ENCODE results near the gene DRD3.
A peak's percentile ranks its signal among the peaks of the same experiment; 100 is the strongest.

DRD3 gene

GRCh38 chr3:114176890-114177289 is 2.0 kb downstream of the DRD3 start:
- DNase-seq = no peak

DNA sequence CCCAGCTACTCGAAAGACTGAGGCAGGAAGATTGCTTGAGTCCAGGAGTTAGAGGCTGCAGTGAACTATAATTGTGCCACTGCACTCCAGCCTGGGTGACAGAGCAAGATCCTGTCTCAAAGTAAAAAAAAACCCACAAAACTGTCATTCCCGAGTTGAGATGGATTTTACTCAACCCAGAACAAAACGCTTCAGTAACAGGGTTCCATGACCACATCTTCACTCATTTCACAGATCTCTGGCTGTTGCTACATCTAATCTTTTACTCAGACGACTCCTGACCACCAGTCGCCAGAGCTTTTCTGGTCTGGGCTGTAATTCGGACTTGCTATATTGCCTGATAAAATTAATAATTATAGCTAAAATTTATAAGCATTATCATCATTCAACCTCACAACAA is 2.4 kb downstream of the DRD3 start:
- no peak for DNase-seq

DNA sequence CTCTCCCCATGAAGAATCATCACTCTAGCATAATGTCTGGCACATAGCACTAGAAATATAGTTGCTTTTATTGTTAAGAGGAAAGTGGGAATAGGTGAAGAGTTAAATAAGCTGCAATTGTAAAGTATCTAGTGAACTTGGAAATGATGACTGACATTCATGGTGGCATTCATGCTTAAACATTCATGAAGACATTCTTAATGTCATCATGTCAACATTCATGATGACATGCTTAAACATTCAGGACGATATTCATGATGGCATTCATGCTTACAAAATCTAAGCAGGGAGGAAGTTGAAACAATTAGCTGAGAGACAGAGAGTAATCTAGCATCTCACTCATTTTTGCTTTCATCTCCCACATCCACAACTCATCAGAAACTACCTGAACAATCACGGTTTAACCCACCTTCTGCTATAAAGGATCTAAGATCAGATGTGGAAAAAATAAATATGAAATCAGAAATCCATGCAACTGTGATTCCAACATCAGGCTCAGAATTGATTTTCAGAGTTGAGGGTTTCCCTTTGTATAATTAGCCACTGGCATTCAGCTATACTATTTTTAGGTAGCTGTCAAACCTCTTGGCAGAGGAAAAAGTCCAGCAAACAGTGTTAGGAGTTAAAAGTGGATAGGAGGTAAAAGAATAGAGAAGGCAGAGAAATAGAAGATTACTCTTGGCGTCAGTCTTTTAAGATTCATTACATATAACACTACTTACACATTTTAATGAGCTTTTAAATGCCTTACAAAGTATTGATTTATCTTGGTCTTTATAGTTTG is 3.5 kb downstream of the DRD3 start:
- DNase-seq = no peak

DNA sequence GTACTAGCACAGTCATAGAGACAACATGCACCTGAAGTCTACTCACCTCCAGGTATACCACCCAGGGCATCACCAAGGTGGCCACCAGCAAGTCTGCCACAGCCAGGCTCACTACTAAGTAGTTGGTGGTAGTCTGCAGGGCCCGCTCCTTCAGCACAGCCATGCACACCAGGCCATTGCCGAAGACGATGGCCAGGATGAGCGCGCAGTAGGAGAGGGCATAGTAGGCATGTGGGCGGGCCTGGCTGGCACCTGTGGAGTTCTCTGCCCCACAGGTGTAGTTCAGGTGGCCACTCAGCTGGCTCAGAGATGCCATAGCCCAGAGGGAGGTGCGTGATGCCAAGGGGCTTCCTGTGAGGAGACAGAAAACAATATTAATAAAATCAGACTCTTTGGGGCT is 7.2 kb downstream of the DRD3 start:
- DNase-seq = no peak

- no peak for DNase-seq
These were observed 10.7 kb downstream of the DRD3 start for GRCh38 chr3:114168150-114168549.

- DNase-seq = no peak
These were observed 21.5 kb downstream of the DRD3 start for GRCh38 chr3:114157321-114157720.

DNA sequence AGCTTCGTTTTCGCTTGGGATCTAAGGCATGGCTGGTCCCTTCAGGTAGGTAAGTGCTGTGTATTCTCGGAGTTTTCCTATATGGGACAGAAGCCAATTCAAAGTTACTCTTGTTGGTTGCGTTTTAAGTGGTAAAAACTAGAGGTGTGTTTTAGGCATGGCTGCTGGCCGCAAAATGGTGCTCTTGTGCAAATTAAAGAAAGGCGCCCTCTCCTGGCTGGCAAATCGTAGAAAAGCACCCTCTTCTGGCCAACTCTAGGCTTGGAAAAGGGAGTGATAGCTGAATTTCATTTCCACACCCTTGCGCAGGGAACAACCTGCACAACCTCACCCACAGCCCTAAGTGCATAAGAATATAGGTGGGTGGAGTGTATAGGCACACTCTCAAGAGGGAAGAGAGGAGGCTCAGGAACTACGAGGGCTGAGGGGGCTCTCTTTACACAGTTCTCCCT is 23.5 kb downstream of the DRD3 start:
- no peak for DNase-seq

DNA sequence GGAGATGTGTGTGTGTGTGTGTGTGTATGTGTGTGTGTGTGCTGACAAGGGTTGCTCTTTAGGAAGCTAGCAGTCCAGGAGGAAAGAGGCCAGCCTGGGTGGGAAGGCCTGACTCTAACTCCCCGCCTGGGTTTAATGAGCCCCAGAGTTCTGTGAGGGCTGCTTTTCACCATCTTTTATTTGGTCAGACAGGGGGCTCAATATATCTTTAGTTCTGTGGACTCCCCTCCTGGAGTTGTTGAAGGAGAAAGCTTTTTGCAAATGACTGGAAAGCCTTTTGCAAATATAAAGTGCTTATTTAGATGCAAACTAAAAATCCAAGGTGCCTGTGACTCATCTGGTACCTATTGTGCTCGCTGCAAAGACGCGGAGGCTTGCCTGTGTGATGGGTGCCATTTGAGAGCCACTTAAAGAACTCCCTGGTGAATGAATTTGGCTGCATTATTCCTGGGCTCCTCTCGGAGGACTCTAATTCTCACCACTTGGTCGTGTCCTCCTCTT is 24.5 kb downstream of the DRD3 start:
- no peak for DNase-seq

- DNase-seq = peak; percentile 79
These were observed 26.2 kb downstream of the DRD3 start for GRCh38 chr3:114152519-114153151.

DNA sequence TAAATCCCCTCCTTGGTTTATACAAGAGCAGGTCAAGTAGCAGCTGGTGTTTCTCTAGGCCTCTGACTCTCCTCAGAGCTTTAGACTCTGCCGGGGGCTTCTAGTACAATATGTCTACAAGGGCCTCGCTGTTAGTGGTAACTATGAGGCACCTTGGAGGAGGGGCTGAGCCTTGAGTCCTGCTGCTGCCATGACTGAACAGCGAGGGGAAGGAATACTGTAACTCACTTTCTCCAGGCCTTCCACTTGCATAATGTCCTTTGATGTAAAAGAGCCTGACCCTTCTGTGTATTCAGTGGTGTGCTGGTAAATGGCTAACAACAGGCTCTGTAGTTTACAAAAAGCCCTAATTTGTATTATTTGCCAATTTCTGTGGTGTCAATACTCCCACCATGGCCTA is 27.8 kb downstream of the DRD3 start:
- DNase-seq = no peak

DNA sequence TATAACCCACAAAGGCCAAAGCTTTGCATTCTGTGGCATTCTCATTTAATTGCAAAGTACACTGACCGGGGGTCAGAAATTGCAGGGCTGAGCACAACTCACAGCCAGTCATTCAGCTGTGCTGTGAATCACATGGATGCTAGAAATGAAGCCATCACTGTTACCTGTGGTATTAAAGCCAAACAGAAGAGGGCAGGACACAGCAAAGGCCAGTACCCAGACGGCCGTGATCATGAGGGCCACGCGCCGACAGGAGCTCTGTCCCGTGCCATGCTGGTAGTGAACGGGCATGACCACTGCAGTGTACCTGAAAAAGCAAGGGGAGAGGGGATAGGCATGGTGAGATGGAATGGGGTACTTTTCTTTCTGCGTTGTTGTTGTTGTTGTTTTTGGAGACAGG is 31.6 kb downstream of the DRD3 start:
- no peak for DNase-seq

- DNase-seq = peak; percentile 27
These were observed 33.8 kb downstream of the DRD3 start for GRCh38 chr3:114144909-114145688.

GRCh38 chr3:114143817-114144216 is 35.0 kb downstream of the DRD3 start:
- DNase-seq = no peak

DNA sequence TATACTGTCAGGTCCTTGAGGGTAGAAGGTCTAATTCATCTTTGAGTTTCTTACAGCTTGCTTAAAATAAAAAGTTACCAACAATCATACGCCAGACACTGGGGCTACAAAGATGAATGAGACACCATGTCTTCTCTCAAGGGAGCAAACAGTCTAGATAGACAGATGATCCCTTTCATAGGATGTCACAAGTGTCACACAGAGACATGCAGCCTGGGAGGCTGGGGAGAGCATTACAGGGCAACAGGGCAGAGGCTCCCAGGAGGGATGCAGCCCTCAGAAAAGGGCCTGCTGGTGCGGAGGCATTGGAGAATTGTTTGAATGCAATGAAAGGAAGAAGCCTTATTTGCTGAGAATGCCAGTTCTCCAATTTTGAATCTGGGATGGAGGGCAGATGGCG is 39.0 kb downstream of the DRD3 start:
- DNase-seq = no peak

- no peak for DNase-seq
These were observed 44.9 kb downstream of the DRD3 start for GRCh38 chr3:114133947-114134346.

- DNase-seq = no peak
These were observed 46.4 kb downstream of the DRD3 start for GRCh38 chr3:114132500-114132899.

GRCh38 chr3:114128826-114129225 is 50.0 kb downstream of the DRD3 start:
- no peak for DNase-seq

GRCh38 chr3:114128231-114128630 is 50.6 kb downstream of the DRD3 start:
- DNase-seq = no peak

GRCh38 chr3:114127517-114127916 is 51.3 kb downstream of the DRD3 start:
- DNase-seq = no peak

- DNase-seq = no peak
These were observed 52.4 kb downstream of the DRD3 start for GRCh38 chr3:114126461-114126860.

DNA sequence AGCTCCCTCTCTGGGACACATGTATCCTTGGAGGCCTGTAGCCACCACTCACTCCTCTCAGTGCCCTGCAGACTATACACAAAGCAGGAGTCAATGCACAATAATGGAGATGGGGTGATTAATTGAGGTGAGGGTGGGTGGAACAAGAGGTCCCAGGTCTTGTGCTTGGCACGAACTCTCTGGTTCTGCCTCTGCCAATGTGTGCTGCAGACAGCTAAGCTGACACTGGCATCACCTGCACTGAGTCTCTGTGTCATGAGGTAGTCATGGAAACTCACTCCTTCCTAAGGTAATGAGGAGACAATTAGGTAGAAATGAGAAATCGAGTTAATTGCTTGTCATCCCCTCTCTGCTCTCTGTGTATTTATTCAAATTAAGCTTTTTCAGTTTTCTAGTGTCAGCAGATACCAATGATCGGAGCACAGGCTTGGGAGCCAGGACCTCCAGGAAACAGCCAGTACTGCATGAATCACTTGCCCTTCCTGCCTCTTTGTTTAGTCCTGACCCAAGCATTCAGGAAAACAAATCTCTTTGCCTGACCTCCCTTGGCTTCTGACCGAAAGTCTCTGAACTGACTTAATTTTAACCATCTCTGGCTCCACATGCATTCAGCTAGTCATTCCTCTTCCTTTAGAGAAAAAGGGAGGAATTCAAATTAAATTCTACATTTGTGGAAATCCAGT is 56.7 kb downstream of the DRD3 start:
- DNase-seq = peak; percentile 52

DNA sequence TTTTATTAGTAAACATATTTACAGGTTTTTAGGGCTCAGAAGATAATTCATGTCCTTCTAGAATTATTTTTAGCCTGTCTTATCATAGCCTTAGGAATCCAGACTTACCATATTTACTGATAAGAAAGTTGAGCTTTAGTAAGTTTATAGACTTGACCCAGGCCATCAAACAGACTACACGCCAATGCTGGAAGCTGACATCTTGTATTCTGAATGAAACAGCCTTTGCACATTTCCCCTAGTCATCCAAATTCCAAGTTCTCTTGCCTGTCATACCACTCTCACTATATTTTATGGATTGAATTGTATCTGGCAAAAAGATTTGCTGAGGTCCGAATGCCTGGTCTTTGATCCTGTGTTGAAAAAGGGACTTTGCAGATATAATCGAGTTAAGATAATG is 58.6 kb downstream of the DRD3 start:
- no peak for DNase-seq

GRCh38 chr3:114119776-114120175 is 59.1 kb downstream of the DRD3 start:
- no peak for DNase-seq
